ENCODE measurements around the gene FLNA.

DNA sequence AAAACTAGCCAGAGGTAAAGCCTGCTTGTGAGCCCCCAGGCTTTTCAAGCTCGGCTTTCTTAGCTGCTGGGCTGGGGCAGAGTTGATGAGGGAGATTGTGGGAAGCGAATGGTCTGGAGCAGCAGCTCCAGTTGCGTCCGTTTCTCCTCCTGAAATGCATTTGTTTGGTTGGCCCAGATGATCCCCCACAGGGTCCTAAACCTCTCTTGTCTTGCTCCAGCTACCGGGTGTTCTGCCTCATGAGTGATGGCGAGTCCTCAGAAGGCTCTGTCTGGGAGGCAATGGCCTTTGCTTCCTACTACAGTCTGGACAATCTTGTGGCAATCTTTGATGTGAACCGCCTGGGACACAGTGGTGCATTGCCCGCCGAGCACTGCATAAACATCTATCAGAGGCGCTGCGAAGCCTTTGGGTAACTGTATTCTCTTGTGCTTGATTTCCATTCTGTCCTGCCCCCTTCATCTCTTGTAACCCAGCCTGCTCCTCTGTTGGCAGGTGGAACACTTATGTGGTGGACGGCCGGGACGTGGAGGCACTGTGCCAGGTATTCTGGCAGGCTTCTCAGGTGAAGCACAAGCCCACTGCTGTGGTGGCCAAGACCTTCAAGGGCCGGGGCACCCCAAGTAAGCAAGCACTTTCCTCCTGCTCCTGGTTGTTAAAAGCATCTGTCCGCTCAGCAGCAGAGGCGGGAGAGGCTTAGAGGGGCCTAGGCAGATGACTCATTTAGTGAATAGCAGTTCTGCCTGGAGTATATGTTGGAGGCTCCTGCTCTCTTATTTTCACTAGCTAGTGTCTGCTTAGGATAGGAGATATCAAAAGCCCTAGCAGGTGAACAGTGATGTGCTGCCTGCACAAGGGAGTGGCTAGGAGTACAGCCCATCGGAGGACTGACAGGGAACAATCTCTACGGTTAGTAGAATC is 63.6 kb downstream of the FLNA start:
- TF ChIP-seq CTCF (IDR thresholded peaks at IDR 0.05) (no peak), POLR2A (IDR thresholded peaks at IDR 0.05) (no peak)

All from testis (tissue), 2 donors.